HCT116 (cell line): ENCODE data around the gene B3GALT5. TPM values are rescaled to one million over a fixed set of nuclear protein-coding genes. Genes with fewer than 3 reads are reported as not detected.

Source experiments
- ATAC-seq: fragments of 200-7000 bp; cut with Tn5 transposase; 2 replicates; pipeline ENCODE4 v1.9.1; 2020; ENCODE audit warnings: mild to moderate bottlenecking, moderate library complexity
- BruUV-seq: library from RNA; stranded (reverse); fragments of 400-500 nt; replicated peaks from 2 replicates; lab custom pipeline; 2021; lab: Mats Ljungman, UMichigan
- CTCF ChIA-PET: fragments of 300-600 bp; sonication (Branson Sonifier 250); formaldehyde crosslinking; loops from one replicate; lab custom pipeline; 2021; ENCODE audit warnings: antibody characterized with exemption; lab: Charles Lee
- POLR2A ChIA-PET: fragments of 300-600, 350-600 bp; sonication (Branson Sonifier 250); formaldehyde crosslinking; loops from one replicate; lab custom pipeline; 2021; ENCODE audit warnings: antibody characterized with exemption; lab: Charles Lee
- RAD21 ChIA-PET, 2 experiments: fragments of 300-600 bp; sonication (Branson Sonifier 250); formaldehyde crosslinking; loops; one replicate each; lab custom pipeline; 2023; ENCODE audit warnings: low total read pairs in 2 of 2; ENCODE audit not compliant: uncharacterized antibody in 2 of 2, unreplicated experiment in 2 of 2, low non-redundant PET in 1 of 2; lab: Charles Lee
- DNase-seq: peaks from one replicate; pipeline ENCODE4 v3.0.0-alpha.2; 2010; ENCODE audit warnings: low read depth, low spot score
- H2AFZ ChIP-seq: fragments of 200-600 bp; shearing (Covaris generic), sonication (generic); 2 replicates; pipeline ENCODE4 v1.6.1; 2017; ENCODE audit warnings: low read depth, mixed run types, mixed read lengths, antibody characterized with exemption, low read length; ENCODE audit not compliant: poor library complexity, severe bottlenecking
- H3K27ac ChIP-seq: 2 replicates; pipeline ENCODE4 v1.5.1; 2012; ENCODE audit warnings: low read depth, low read length
- H3K27me3 ChIP-seq: fragments of 200-600 bp; sonication (generic); 2 replicates; pipeline ENCODE4 v1.6.1; 2016; ENCODE audit warnings: mixed run types, low read length, mixed read lengths; ENCODE audit not compliant: insufficient read depth
- H3K36me3 ChIP-seq, 2 experiments: fragments of 200-500 bp in 1 of 2; fragments of 200-600 bp in 1 of 2; sonication (Bioruptor generic) in 1 of 2; sonication (generic) in 1 of 2; 2 replicates each; pipeline versions ENCODE4 v1.5.1 to v1.6.1; 2014 to 2016; ENCODE audit warnings: low read length in 2 of 2, inconsistent platforms in 1 of 2, mixed read lengths in 1 of 2, mixed run types in 1 of 2; ENCODE audit not compliant: insufficient read depth in 2 of 2, control insufficient read depth in 1 of 2
- H3K4me1 ChIP-seq, 2 experiments: fragments of 200-600 bp in 1 of 2; sonication (generic) in 1 of 2; 2 replicates each; pipeline versions ENCODE4 v1.5.1 to v1.6.1; 2012 to 2017; ENCODE audit warnings: low read length in 2 of 2, inconsistent platforms in 1 of 2, mild to moderate bottlenecking in 1 of 2, mixed read lengths in 1 of 2, mixed run types in 1 of 2, moderate library complexity in 1 of 2; ENCODE audit not compliant: insufficient read depth in 2 of 2, control insufficient read depth in 1 of 2
- H3K4me2 ChIP-seq: fragments of 200-600 bp; sonication (generic); 2 replicates; pipeline ENCODE4 v1.6.1; 2017; ENCODE audit warnings: mixed run types, low read length, mixed read lengths
- H3K4me3 ChIP-seq, 2 experiments: fragments of 200-600 bp in 1 of 2; sonication (generic) in 1 of 2; replicated peaks in 1 of 2; 2 replicates each; pipeline ENCODE4 v1.5.1; 2011 to 2016; ENCODE audit warnings: low read length in 2 of 2, control low read depth in 1 of 2, low read depth in 1 of 2, mild to moderate bottlenecking in 1 of 2, mixed read lengths in 1 of 2, mixed run types in 1 of 2
- H3K79me2 ChIP-seq: fragments of 200-600 bp; sonication (generic); 2 replicates; pipeline ENCODE4 v1.6.1; 2017; ENCODE audit warnings: mild to moderate bottlenecking, mixed run types, low read length, moderate library complexity, mixed read lengths; ENCODE audit not compliant: insufficient read depth
- H3K9ac ChIP-seq: fragments of 200-600 bp; sonication (generic); 2 replicates; pipeline ENCODE4 v1.6.1; 2016; ENCODE audit warnings: low read length, mixed read lengths
- H3K9me2 ChIP-seq: fragments of 200-600 bp; sonication (generic), shearing (Covaris generic); 2 replicates; pipeline ENCODE4 v1.6.1; 2017; ENCODE audit warnings: mixed run types, mild to moderate bottlenecking, moderate library complexity; ENCODE audit not compliant: insufficient read depth
- H3K9me3 ChIP-seq, 2 experiments: fragments of 200-500 bp in 1 of 2; fragments of 200-600 bp in 1 of 2; sonication (Bioruptor generic) in 1 of 2; sonication (generic) in 1 of 2; 2 replicates each; pipeline ENCODE4 v1.6.1; 2014 to 2017; ENCODE audit warnings: low read length in 2 of 2, mixed read lengths in 2 of 2, inconsistent platforms in 1 of 2, low read depth in 1 of 2, mild to moderate bottlenecking in 1 of 2, mixed run types in 1 of 2, moderate library complexity in 1 of 2; ENCODE audit not compliant: control insufficient read depth in 1 of 2, insufficient read depth in 1 of 2
- H4K20me1 ChIP-seq: fragments of 200-600 bp; sonication (generic), shearing (Covaris generic); 2 replicates; pipeline ENCODE4 v1.6.1; 2017; ENCODE audit warnings: mixed run types, mild to moderate bottlenecking, moderate library complexity; ENCODE audit not compliant: insufficient read depth
- ATF3 ChIP-seq: IDR thresholded peaks from 2 replicates; pipeline ENCODE4 v1.6.1; 2012
- CBX3 ChIP-seq: IDR thresholded peaks from 2 replicates; pipeline ENCODE4 v1.6.1; 2012; ENCODE audit warnings: low read depth
- CEBPB ChIP-seq: IDR thresholded peaks from 2 replicates; pipeline ENCODE4 v1.6.1; 2012; ENCODE audit warnings: low read depth
- EGR1 ChIP-seq: IDR thresholded peaks from 2 replicates; pipeline ENCODE4 v1.6.1; 2012; ENCODE audit warnings: low read depth
- EZH2 ChIP-seq: fragments of 200-600 bp; sonication (generic); IDR thresholded peaks from 2 replicates; pipeline ENCODE4 v1.6.1; 2017; ENCODE audit warnings: antibody characterized with exemption, mixed run types
- FOSL1 ChIP-seq: IDR thresholded peaks from 2 replicates; pipeline ENCODE4 v1.6.1; 2012; ENCODE audit warnings: low read depth
- JUND ChIP-seq: IDR thresholded peaks from 2 replicates; pipeline ENCODE4 v1.6.1; 2012
- POLR2A ChIP-seq: IDR thresholded peaks from 2 replicates; pipeline ENCODE4 v1.7.0; 2011; ENCODE audit warnings: borderline replicate concordance; ENCODE audit not compliant: insufficient read depth, insufficient read length; ENCODE audit errors: extremely low read depth
- POLR2AphosphoS5 ChIP-seq: IDR thresholded peaks from 2 replicates; pipeline ENCODE4 v1.6.1; 2011; ENCODE audit warnings: mild to moderate bottlenecking, low read depth, low read length, moderate library complexity
- REST ChIP-seq: IDR thresholded peaks from 2 replicates; pipeline ENCODE4 v1.6.1; 2012; ENCODE audit warnings: low read depth
- SIN3A ChIP-seq: IDR thresholded peaks from 2 replicates; pipeline ENCODE4 v1.6.1; 2012; ENCODE audit warnings: low read depth
- SP1 ChIP-seq: IDR thresholded peaks from 2 replicates; pipeline ENCODE4 v1.6.1; 2012; ENCODE audit warnings: low read depth
- SRF ChIP-seq: IDR thresholded peaks from 2 replicates; pipeline ENCODE4 v1.6.1; 2012; ENCODE audit warnings: low read depth
- TCF7L2 ChIP-seq: IDR thresholded peaks from 2 replicates; pipeline ENCODE4 v1.7.0; 2011; ENCODE audit warnings: borderline replicate concordance, inconsistent platforms; ENCODE audit not compliant: insufficient read depth, insufficient read length; ENCODE audit errors: extremely low read depth
- YY1 ChIP-seq: IDR thresholded peaks from 2 replicates; pipeline ENCODE4 v1.6.1; 2011; ENCODE audit warnings: low read length, low read depth, moderate library complexity, mild to moderate bottlenecking; ENCODE audit not compliant: insufficient replicate concordance; ENCODE audit errors: extremely low read depth
- ZFX ChIP-seq: fragments of 450-650 bp; IDR thresholded peaks from 2 replicates; pipeline ENCODE4 v1.6.1; 2017
- ZNF274 ChIP-seq: fragments of 200-500 bp; sonication (Bioruptor generic); IDR thresholded peaks from 2 replicates; pipeline ENCODE4 v1.6.1; 2014; ENCODE audit warnings: mild to moderate bottlenecking, low read depth, low read length, inconsistent platforms
- intact Hi-C: fragments of 100-400 bp; cut with micrococcal nuclease; formaldehyde crosslinking; loops from 2 replicates; pipeline ENCODE4 v1.10.0; 2022
- total RNA-seq: library from RNA; stranded (reverse); gene quantifications from one replicate; pipeline ENCODE4 v1.2.1, GENCODE V29; 2021; ENCODE audit not compliant: unreplicated experiment
- TF ChIP-seq, protein P1 (sequence below), 3 experiments: fragments of 200-600 bp in 1 of 3; sonication (generic) in 1 of 3; IDR thresholded peaks in 2 of 3; conservative IDR thresholded peaks in 1 of 3; 2 replicates each; pipeline ENCODE4 v1.5.1; 2012 to 2017; ENCODE audit warnings: low read depth in 2 of 3, low read length in 2 of 3, antibody characterized with exemption in 1 of 3, borderline replicate concordance in 1 of 3, control low read depth in 1 of 3, mild to moderate bottlenecking in 1 of 3, mixed read lengths in 1 of 3, mixed run types in 1 of 3, moderate library complexity in 1 of 3; ENCODE audit not compliant: insufficient read depth in 1 of 3
- TF ChIP-seq, protein P2 (sequence below): IDR thresholded peaks from 2 replicates; pipeline ENCODE4 v1.6.1; 2011; ENCODE audit warnings: mild to moderate bottlenecking, low read length, moderate library complexity; ENCODE audit not compliant: insufficient replicate concordance; ENCODE audit errors: extremely low read depth

Gene B3GALT5
- total RNA-seq, 1 experiment from 2014 or later, result 1.2 TPM

DNA sequence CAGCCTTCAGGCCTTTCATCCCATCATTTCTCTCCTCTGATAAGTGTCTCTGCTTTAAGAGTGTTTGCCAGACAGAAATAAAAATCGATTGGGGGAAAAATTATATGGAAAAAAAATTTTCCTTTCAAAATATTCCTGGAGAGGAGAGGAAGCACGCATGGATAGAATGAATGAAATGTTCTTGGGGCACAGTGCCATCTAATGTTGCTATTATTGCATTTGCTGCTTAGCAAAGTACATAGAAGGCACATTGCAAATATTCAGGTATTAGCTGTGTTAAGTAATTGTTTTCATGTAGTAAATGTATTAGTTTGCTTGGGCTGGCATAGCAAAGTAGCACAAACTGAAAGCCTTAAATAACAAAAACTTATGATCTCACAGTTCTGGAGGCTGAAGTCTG is 18.1 kb downstream of the B3GALT5 start:
- H3K4me3 ChIP-seq, result peak overlapping the region; percentile 25 to 52
- peak overlapping the region; percentile 81 for H3K4me2 ChIP-seq
- RAD21 ChIA-PET, result no interaction called here
- CTCF ChIA-PET, result interaction anchor here (1.9 kb wide), 1 partner anchor 112 kb away, joined by 7 read pairs; no protein-coding TSS in a partner anchor
- H3K36me3 ChIP-seq, result no peaks in the 10 kb centered on the region
- peak overlapping the region; percentile 29 for H3K9ac ChIP-seq
- no peak for DNase-seq
- no TSS peak for BruUV-seq
- H3K4me1 ChIP-seq, result peaks cover 41 to 68% of the 10 kb centered on the region in 2 experiments
- H3K79me2 ChIP-seq, result no peaks in the 10 kb centered on the region
- H3K27me3 ChIP-seq, result no peaks in the 10 kb centered on the region
- intact Hi-C loops, result loop anchor here (10.0 kb wide), 1 partner anchor 446 kb away; the partner anchor contains the start of gene PSMG1
- TF ChIP-seq EGR1 (no peak), ATF3 (no peak), REST (no peak), FOSL1 (no peak), YY1 (no peak), SP1 (no peak), JUND (no peak), CEBPB (no peak), SRF (no peak), SIN3A (no peak), EZH2 (no peak), POLR2AphosphoS5 (no peak), TCF7L2 (no peak), CBX3 (no peak), POLR2A (no peak), ZFX (no peak), ZNF274 (no peak)
- TF ChIP-seq, protein P1, sequence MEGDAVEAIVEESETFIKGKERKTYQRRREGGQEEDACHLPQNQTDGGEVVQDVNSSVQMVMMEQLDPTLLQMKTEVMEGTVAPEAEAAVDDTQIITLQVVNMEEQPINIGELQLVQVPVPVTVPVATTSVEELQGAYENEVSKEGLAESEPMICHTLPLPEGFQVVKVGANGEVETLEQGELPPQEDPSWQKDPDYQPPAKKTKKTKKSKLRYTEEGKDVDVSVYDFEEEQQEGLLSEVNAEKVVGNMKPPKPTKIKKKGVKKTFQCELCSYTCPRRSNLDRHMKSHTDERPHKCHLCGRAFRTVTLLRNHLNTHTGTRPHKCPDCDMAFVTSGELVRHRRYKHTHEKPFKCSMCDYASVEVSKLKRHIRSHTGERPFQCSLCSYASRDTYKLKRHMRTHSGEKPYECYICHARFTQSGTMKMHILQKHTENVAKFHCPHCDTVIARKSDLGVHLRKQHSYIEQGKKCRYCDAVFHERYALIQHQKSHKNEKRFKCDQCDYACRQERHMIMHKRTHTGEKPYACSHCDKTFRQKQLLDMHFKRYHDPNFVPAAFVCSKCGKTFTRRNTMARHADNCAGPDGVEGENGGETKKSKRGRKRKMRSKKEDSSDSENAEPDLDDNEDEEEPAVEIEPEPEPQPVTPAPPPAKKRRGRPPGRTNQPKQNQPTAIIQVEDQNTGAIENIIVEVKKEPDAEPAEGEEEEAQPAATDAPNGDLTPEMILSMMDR (IDR thresholded peaks at IDR 0.05 in 2 of 3, conservative IDR thresholded peaks at IDR 0.05 in 1 of 3; ENCODE audit: borderline replicate concordance in 1 of 3, insufficient read depth in 1 of 3, low read depth in 2 of 3, low read length in 2 of 3), result no peak
- TF ChIP-seq, protein P2, sequence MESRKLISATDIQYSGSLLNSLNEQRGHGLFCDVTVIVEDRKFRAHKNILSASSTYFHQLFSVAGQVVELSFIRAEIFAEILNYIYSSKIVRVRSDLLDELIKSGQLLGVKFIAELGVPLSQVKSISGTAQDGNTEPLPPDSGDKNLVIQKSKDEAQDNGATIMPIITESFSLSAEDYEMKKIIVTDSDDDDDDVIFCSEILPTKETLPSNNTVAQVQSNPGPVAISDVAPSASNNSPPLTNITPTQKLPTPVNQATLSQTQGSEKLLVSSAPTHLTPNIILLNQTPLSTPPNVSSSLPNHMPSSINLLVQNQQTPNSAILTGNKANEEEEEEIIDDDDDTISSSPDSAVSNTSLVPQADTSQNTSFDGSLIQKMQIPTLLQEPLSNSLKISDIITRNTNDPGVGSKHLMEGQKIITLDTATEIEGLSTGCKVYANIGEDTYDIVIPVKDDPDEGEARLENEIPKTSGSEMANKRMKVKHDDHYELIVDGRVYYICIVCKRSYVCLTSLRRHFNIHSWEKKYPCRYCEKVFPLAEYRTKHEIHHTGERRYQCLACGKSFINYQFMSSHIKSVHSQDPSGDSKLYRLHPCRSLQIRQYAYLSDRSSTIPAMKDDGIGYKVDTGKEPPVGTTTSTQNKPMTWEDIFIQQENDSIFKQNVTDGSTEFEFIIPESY, result no peak
- TF ChIP-seq, all 23 proteins: peak for 0
- Histone ChIP-seq H2AFZ (peak overlapping the region; percentile 47), H4K20me1 (no peaks in the 10 kb centered on the region), H3K9me3 (no peaks in the 10 kb centered on the region), H3K27ac (peak overlapping the region; percentile 43; the same call in 1 of the 2 replicates), H3K9me2 (no peaks in the 10 kb centered on the region)
- POLR2A ChIA-PET, result interaction anchor here (1.4 kb wide), 1 partner anchor 28 kb away, joined by 3 read pairs; no protein-coding TSS in a partner anchor
- ATAC-seq, result no peak
